GM12875 (cell line): Measurements from ENCODE around the gene RBM26.

Source experiments
- H3K4me3 ChIP-seq: one replicate; pipeline ENCODE4 v1.5.1; 2011; ENCODE audit warnings: low read depth, low read length, control low read depth
- CTCF ChIP-seq: IDR thresholded peaks from 2 replicates; pipeline ENCODE4 v1.5.1; 2011; ENCODE audit warnings: low read depth, mild to moderate bottlenecking, control low read depth, inconsistent platforms, low read length, moderate library complexity, borderline replicate concordance; ENCODE audit not compliant: insufficient read depth

The RBM26 gene

GRCh38 chr13:79447741-79448140 lies 41.7 kb upstream of the RBM26 start:
- TF ChIP-seq CTCF = no peak
- no peak overlapping the region for H3K4me3 ChIP-seq

- no peak for TF ChIP-seq CTCF
- no peak overlapping the region for H3K4me3 ChIP-seq
Measured at GRCh38 chr13:79447141-79447540, 41.1 kb upstream of the RBM26 start.

GRCh38 chr13:79445968-79446645 lies 40.1 kb upstream of the RBM26 start:
- no peak for TF ChIP-seq CTCF
- no peak overlapping the region for H3K4me3 ChIP-seq

- no peak for TF ChIP-seq CTCF
- H3K4me3 ChIP-seq = no peak overlapping the region
Measured at GRCh38 chr13:79442706-79443105, 36.7 kb upstream of the RBM26 start.

- no peak for TF ChIP-seq CTCF
- no peak overlapping the region for H3K4me3 ChIP-seq
Measured at GRCh38 chr13:79442221-79442620, 36.2 kb upstream of the RBM26 start.

GRCh38 chr13:79440958-79441528 lies 35.0 kb upstream of the RBM26 start:
- TF ChIP-seq CTCF = no peak
- H3K4me3 ChIP-seq = no peak overlapping the region

GRCh38 chr13:79439275-79439674 lies 33.2 kb upstream of the RBM26 start:
- TF ChIP-seq CTCF = no peak

More at GRCh38 chr13:79439275-79439674, 33.2 kb upstream of the RBM26 start:
- H3K4me3 ChIP-seq = no peak overlapping the region
